GM10248 (cell line): ENCODE results near the gene SRP19.
A peak's percentile ranks its signal among the peaks of the same experiment; 100 is the strongest.

ENCODE experiments used
- CTCF ChIA-PET: fragments of 300-600 bp; sonication (Branson Sonifier 250); formaldehyde crosslinking; extraction: SDS; loops from one replicate; lab custom pipeline; 2021; ENCODE audit warnings: antibody characterized with exemption; lab: Yijun Ruan, JAX
- POLR2A ChIA-PET: fragments of 350-650 bp; sonication (Branson Sonifier 250); formaldehyde crosslinking; extraction: SDS; loops from one replicate; lab custom pipeline; 2020; ENCODE audit warnings: antibody characterized with exemption; lab: Yijun Ruan, JAX
- DNase-seq: peaks from one replicate; pipeline ENCODE4 v3.0.0; 2012; ENCODE audit errors: extremely low spot score
- CTCF ChIP-seq: IDR thresholded peaks from 2 replicates; pipeline ENCODE4 v1.5.1; 2012; ENCODE audit warnings: mild to moderate bottlenecking, low read depth; ENCODE audit errors: extremely low read depth, missing control alignments, control extremely low read depth

SRP19 gene

DNA sequence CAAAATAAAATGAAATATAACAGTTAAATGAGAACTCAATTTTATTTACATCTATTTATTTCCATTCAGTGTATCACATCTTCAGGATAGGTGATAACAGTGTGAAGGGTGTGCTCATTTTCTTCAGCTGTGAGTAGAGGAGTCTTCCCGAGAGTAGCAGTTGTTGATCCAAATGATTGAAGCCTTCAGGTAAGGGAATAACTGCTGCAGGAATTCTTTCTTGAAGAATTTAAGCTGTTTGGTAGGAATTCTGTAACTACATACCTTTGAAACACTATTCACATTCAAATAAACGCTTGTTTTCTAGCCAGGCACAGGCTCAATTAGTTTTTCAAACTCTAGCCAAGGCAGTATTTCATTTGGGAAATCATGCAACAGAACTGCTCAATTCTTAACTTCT, 15.3 kb downstream of the SRP19 start:
- ChIA-PET POLR2A (no interaction called here), CTCF (interaction anchor here (2.2 kb wide), 1 partner anchor 28 kb away, joined by 4 read pairs; no protein-coding TSS in a partner anchor)
- no peak for DNase-seq
- no peak for TF ChIP-seq CTCF

- TF ChIP-seq CTCF: no peak
- no peak for DNase-seq
- POLR2A ChIA-PET: no interaction called here
- CTCF ChIA-PET: interaction anchor here (0.9 to 2.2 kb wide), 4 partner anchors 10 to 30 kb away, joined by 3 to 4 read pairs (median 4); no protein-coding TSS in a partner anchor
Observed at GRCh38 chr5:112878101-112878500, 17.0 kb downstream of the SRP19 start.

DNA sequence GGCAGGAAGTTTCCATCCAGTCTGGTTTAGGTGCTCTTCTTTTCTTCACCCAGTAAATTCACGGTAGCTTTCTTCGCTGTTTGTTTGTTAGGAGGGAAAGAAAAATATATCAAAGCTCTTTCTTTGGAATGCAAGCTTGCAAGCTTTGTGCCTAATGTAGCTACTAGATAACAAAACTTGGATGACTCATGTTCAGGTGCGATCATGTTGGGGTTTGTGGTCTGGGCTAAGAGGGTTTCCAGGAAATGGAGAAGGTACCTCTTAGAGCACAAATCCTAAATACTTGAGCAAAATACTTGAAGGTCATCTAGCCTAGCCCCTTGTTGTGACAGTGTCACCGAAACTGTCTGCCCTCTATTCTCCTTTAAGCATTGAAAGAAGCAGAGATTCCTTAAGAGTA, 17.7 kb downstream of the SRP19 start:
- POLR2A ChIA-PET: no interaction called here
- DNase-seq: peak; percentile 16
- no peak for TF ChIP-seq CTCF
- CTCF ChIA-PET: interaction anchor here (0.9 to 1.4 kb wide), 3 partner anchors 11 to 17 kb away, joined by 3 to 4 read pairs (median 3); no protein-coding TSS in a partner anchor

GRCh38 chr5:112880219-112880964, 19.3 kb downstream of the SRP19 start:
- TF ChIP-seq CTCF: no peak
- ChIA-PET CTCF (interaction anchor here (0.7 to 3.0 kb wide), 10 partner anchors 8 to 43 kb away, joined by 3 to 12 read pairs (median 4); partner anchors contain the start of gene SRP19), POLR2A (interaction anchor here (1.0 kb wide), 1 partner anchor 11 kb away, joined by 3 read pairs; no protein-coding TSS in a partner anchor)
- DNase-seq: no peak

GRCh38 chr5:112883192-112883591, 22.1 kb downstream of the SRP19 start:
- CTCF ChIA-PET: interaction anchor here (1.0 kb wide), 1 partner anchor 16 kb away, joined by 3 read pairs; no protein-coding TSS in a partner anchor
- no peak for DNase-seq
- TF ChIP-seq CTCF: no peak
- POLR2A ChIA-PET: no interaction called here

GRCh38 chr5:112885001-112885400, 23.9 kb downstream of the SRP19 start:
- POLR2A ChIA-PET: no interaction called here
- CTCF ChIA-PET: interaction anchor here (0.6 to 1.1 kb wide), 5 partner anchors 9 to 82 kb away, joined by 3 to 4 read pairs (median 3); no protein-coding TSS in a partner anchor
- no peak for TF ChIP-seq CTCF

More at GRCh38 chr5:112885001-112885400, 23.9 kb downstream of the SRP19 start:
- DNase-seq: no peak
